Stimulated activated CD4-positive, alpha-beta T cell treated with anti-CD3 and anti-CD28 coated beads, TNF-alpha, amount 100 ng/mL, for 48 hours (primary cell): ENCODE measurements around the gene GLIPR1.
"Not testable (repeated sequence)": the region's sequence is repeated elsewhere in the genome, so short reads cannot be mapped to it uniquely, and the experiment has no call there.

Experiments
- DNase-seq, 3 donors: peaks; one replicate each; pipeline ENCODE4 v3.0.0-alpha.2; 2020; ENCODE audit warnings: low read depth in 3 of 3

GLIPR1 gene

GRCh38 chr12:75480469-75480949 is at the start of gene GLIPR1:
Gene GLIPR1 (plus strand): TSS chr12:75480755. CDS start chr12:75480881, 126 bp downstream.
- DNase-seq, result peak in 2 of 3 donors; percentile 56 to 68

GRCh38 chr12:75432924-75433323 is 47.6 kb upstream of the GLIPR1 start:
- DNase-seq, result no peak

GRCh38 chr12:75437564-75437963 is 43.0 kb upstream of the GLIPR1 start:
- no peak for DNase-seq

DNA sequence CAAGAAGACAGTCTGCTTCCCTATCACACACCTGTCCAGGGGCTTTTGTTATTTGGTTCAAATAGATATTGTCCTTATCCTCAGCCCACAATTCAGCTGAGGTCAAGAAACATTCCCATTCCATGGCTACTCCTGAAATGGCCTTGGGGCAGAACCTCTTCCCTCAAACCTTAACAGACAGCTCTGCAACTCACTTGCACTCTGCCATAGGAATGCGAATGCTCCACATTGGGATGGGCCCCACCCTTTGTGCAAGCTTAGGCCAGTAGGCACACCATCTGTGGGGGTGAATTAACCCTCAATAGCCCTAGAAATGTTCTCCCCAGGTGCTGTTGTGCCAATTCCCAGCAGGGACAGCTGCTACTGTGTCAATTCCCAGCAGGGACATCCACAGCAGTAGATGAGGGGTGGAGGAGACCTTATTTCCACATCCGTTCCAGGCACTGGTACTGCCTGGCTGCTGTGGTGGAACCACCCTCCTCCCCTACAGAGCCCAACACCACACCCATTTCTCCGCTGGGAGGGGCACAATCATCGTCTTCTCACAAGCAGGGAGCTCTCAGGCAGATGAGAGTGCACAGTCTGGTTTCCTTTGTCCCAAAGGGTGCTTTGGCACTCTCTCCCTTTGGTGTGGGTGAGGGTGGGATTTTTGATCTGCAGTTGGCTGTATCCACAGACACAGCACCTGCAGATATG is 42.3 kb upstream of the GLIPR1 start:
- no peak for DNase-seq

DNA sequence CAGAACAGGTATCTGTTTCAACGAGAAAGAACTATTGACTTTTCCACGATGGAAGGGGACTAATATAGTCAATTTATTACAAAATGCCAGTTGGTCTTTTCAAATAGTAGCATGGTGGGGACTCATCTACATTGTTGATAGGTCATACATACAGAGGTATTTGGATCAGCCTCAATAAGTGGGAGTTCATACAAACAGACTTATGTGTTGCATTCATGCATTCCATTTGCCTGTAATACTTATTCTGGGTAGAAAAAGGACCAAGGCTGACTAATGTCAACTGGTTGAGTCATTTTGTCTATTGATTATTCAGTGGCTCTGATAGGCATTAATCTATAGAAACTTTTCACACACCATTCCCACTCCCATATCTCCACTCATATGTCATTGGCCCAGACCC is 41.5 kb upstream of the GLIPR1 start:
- no peak for DNase-seq

DNA sequence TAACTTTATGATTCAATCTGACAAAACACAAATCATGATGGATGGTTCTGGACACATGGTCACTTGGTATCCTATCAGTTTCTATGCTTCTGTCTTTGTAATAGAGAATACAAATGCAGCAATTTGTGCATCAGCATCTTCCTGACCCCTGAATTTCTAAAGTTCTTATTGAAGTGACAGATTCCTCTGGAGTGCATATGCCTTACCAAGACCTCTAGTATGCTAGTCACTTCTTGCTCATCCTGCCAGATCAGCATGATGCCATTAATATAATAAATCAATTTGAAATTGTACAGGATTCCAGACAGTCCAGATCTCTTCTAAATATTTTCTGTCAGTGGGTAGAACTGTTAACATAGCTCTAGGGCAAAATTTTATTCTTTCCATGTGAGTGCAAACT is 40.6 kb upstream of the GLIPR1 start:
- DNase-seq, result no peak

GRCh38 chr12:75441687-75442449 is 38.7 kb upstream of the GLIPR1 start:
- DNase-seq, result not testable (repeated sequence)

DNA sequence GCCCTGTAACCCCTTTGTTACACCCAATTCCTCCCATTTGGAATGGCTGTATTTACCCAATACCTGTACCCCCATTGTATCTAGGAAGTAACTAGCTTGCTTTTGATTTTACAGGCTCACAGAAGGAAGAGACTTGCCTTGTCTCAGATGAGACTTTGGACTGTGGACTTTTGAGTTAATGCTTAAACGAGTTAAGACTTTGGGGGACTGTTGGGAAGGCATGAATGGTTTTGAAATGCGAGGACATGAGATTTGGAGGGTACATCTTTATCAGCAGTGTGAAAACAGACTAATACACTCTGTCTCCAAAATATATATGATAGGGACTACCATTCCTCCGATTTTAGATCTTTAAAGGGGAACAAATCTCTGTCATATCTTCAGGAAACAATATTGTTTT is 38.1 kb upstream of the GLIPR1 start:
- DNase-seq, result not testable (repeated sequence)

DNA sequence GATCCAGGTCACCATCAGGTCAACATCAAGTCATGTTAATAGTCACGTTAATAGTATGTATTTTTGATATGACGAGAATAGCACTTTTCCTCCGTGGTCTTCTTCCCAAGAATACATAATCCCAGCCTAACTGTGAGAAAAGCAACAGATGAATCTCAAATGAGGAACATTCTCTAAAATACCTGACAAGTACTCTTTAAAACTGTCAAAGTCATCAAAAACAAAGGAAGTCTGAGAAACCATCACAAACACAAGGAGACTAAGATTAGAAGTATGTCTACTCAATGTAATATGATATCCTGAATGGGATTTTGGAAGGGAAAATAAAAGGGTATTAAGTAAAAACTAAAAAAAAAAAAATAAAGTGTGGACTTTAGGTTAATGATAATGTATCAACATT is 36.8 kb upstream of the GLIPR1 start:
- no peak for DNase-seq

GRCh38 chr12:75444429-75445136 is 36.0 kb upstream of the GLIPR1 start:
- no peak for DNase-seq

- not testable (repeated sequence) for DNase-seq
Observed at GRCh38 chr12:75445137-75445507, 35.4 kb upstream of the GLIPR1 start.

DNA sequence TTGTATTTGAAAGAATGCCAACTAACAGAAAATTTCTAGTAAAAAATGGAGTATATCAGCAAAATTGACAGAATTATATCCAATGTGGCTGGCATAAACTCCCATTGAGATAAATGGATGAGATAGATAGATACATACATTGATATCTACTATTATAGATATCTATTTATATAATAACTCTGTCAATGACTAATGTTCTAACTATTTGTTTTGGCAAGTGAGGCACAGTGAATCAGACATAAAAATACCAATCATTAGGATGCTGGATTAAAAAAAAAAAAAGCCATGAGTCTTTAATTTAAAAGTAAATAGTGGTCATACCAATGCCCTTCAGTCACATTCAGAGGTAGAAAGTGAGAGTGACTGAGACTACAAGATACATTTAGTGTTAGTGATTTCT is 33.7 kb upstream of the GLIPR1 start:
- DNase-seq, result no peak

DNA sequence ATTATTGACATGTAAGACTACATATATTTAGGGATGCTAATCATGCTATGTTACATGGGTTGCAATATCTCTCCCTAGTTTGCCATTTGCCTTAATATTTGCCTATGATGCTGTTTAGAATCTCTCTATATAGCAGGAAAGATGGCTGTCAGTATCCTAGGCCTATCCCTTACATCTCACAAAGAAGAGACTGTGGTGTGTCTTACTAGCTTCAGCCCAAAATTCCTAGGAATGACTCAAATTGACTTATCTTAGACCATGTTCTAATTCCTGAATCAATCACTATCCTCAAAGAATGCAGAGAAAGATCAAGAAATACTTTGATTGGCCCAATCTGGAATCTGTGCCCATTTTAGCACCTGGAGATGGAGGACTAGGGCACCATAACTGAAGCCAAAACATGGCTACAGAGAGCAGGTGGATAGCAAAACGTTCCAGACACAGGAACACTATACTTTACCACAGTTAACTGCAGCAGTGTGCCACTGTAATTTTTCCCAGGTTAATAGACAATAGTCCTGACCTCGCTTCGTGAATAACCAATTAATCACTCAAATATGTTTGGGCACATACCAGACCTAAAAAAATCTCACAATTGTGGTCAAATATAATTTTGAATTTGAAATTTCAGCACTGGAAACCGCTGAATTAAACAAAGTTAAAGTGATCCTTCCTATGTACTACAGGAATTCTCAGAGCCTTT is 32.7 kb upstream of the GLIPR1 start:
- no peak for DNase-seq

GRCh38 chr12:75452675-75453330 is 27.8 kb upstream of the GLIPR1 start:
- DNase-seq, result no peak

DNA sequence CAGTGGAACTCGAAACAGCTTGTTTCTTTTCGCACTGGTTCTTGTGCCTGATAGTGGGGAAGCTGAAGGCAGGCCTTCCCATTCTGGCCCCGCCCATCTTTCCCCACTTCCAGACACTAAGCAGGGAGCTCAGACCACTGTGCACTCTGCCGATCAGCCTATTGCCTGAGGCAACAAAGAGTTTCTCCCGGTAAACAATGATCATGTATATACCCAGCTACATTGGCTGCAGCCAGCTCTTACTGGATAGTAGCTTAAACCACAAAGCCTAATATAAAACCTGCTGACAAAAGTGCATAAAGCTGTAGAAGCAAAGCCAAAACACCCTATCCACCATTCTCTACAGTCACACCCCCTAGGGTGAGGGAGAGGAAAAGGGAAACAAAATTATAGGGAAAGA is 24.7 kb upstream of the GLIPR1 start:
- no peak for DNase-seq

- DNase-seq, result no peak
Observed at GRCh38 chr12:75457191-75457590, 23.4 kb upstream of the GLIPR1 start.

DNA sequence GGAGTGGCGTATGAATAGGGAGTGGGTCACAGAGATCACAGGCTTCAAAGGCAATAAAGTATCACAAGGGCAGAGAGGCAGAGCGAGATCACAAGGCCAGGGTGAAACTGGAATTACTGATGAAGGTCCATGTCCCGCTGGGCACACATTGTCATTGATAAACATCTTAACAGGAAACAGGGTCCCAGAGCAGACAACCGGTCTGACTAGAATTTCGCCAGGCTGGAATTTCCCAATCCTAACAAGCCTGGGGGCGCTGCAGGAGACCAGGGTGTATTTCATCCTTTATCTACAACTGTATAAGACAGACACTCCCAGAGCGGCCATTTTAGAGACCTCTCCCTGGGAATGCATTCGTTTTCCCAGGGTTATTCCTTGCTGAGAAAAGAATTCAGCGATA is 22.7 kb upstream of the GLIPR1 start:
- not testable (repeated sequence) for DNase-seq

DNA sequence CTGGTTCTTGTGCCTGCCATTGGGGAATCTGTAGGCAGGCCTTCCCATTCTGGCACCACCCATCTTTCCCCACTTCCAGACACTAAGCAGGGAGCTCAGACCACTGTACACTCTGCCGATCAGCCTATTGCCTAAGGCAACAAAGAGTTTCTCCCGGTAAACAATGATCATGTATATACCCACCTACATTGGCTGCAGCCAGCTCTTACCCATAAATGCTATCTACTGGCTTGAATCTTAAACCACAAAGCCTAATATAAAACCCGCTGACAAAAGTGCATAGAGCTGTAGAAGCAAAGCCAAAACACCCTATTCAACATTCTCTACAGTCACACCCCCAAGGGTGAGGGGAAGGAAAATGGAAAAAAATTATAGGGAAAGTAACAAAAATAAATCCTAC is 20.8 kb upstream of the GLIPR1 start:
- no peak for DNase-seq

DNA sequence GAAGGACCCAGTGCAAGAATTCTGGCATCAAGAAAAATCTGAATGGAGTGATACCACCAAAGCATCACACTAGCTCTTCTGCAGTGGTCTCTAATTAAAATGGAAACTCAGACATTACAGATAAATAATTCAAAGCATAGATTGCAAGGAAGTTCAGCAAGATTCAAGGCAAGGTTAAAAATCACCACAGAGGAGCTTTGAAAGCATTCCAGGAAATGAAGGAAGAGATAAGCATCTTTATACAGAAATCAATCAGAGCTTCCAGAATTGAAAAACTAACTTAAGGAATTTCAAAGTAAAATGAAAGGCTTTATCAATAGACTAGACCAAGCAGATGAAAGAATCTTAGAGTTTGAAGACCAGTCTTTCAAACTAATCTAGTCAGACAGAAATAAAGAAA is 20.4 kb upstream of the GLIPR1 start:
- no peak for DNase-seq

GRCh38 chr12:75471902-75472890 is 8.4 kb upstream of the GLIPR1 start:
- DNase-seq, result no peak
